ENCODE measurements around the gene FARP1. TPM values are rescaled to one million over a fixed set of nuclear protein-coding genes. Genes with fewer than 3 reads are reported as not detected.

Gene FARP1
- polyA plus RNA-seq, 1 of the 3 experiments (the other 2 are of a cell fraction): 12.0 TPM

DNA sequence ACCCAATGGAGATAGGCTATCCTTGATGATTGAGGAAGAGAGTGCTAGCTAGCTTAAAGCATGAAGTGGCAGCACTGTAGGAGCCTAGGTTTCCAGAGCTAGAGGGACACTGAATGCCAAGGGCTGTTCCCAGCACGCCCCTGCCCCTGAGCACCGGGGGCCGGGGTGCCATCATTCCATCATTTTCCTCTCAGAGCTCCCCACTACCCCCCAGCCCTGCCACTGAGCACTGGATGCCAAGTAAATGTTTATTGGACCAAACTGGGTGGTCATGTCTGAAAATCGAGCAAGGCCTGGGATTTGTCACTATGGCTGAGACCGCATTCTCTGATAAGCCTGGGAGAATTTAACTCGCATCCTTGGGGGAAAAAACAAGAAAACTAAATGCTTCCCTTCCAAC, 291.2 kb downstream of the FARP1 start:
- Histone ChIP-seq H3K4me1 (ENCODE audit: control insufficient read depth in 1 of 2, insufficient read depth in 2 of 2, low read depth in 1 of 2, low read length in 1 of 2) (no peaks in the 10 kb centered on the region; a peak in 1 of 4 replicates), H3K4me2 (no peak overlapping the region), H3K4me3 (ENCODE audit: low read depth in 2 of 2, low read length in 1 of 2) (no peak overlapping the region), H3K9me2 (no peaks in the 10 kb centered on the region), H3K79me2 (ENCODE audit: insufficient read depth) (no peaks in the 10 kb centered on the region), H3K27ac (ENCODE audit: low read depth in 2 of 2, low read length in 1 of 2) (no peak overlapping the region), H3F3A (replicated peaks; ENCODE audit: insufficient read depth) (no peaks in the 10 kb centered on the region), H4K20me1 (ENCODE audit: insufficient read depth) (no peaks in the 10 kb centered on the region), H2AFZ (ENCODE audit: low read depth) (no peak overlapping the region), H3K9me3 (no peaks in the 10 kb centered on the region), H3K9ac (no peak overlapping the region), H3K36me3 (replicated peaks in 1 of 2; ENCODE audit: control insufficient read depth in 1 of 2, insufficient read depth in 2 of 2, low read length in 1 of 2) (peaks cover 0 to 13% of the 10 kb centered on the region in 2 experiments), H3K27me3 (ENCODE audit: insufficient read depth) (no peaks in the 10 kb centered on the region)
- no peak for DNase-seq
- no peak for TF ChIP-seq JUND (IDR thresholded peaks at IDR 0.05)
- no peak for TF ChIP-seq FOSL2 (IDR thresholded peaks at IDR 0.05; ENCODE audit: borderline replicate concordance, low read depth)
- TF ChIP-seq YY1 (IDR thresholded peaks at IDR 0.05; ENCODE audit: low read depth): no peak
- no peak for TF ChIP-seq EZH2phosphoT487 (IDR thresholded peaks at IDR 0.05; ENCODE audit: borderline replicate concordance, low read depth)
- TF ChIP-seq TAF1 (IDR thresholded peaks at IDR 0.05; ENCODE audit: borderline replicate concordance, low read depth, low read length): no peak
- TF ChIP-seq GABPA (IDR thresholded peaks at IDR 0.05; ENCODE audit: low read depth): no peak
- no peak for TF ChIP-seq NRF1 (IDR thresholded peaks at IDR 0.05; ENCODE audit: low read depth, low read length)
- TF ChIP-seq, protein P1, sequence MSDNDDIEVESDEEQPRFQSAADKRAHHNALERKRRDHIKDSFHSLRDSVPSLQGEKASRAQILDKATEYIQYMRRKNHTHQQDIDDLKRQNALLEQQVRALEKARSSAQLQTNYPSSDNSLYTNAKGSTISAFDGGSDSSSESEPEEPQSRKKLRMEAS (IDR thresholded peaks at IDR 0.05; ENCODE audit: low read depth): no peak
- TF ChIP-seq, protein P2, sequence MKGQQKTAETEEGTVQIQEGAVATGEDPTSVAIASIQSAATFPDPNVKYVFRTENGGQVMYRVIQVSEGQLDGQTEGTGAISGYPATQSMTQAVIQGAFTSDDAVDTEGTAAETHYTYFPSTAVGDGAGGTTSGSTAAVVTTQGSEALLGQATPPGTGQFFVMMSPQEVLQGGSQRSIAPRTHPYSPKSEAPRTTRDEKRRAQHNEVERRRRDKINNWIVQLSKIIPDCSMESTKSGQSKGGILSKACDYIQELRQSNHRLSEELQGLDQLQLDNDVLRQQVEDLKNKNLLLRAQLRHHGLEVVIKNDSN (IDR thresholded peaks at IDR 0.05; ENCODE audit: borderline replicate concordance, low read depth): no peak
- ChIA-PET CTCF (interaction anchor here (1.0 to 7.2 kb wide), 2 partner anchors 12 to 239 kb away, joined by 3 to 47 read pairs; no protein-coding TSS in a partner anchor), POLR2A (no interaction called here)
- 97% methylated on average over 5 of the region's 6 CpGs for WGBS (ENCODE audit: low lambda C conversion rate)

- no peaks in the 10 kb centered on the region for H3K79me2 ChIP-seq (ENCODE audit: insufficient read depth)
- peaks cover 0 to 19% of the 10 kb centered on the region in 2 experiments for H3K36me3 ChIP-seq (replicated peaks in 1 of 2; ENCODE audit: control insufficient read depth in 1 of 2, insufficient read depth in 2 of 2, low read length in 1 of 2)
- no peaks in the 10 kb centered on the region for H3K9me3 ChIP-seq
- no peaks in the 10 kb centered on the region for H3F3A ChIP-seq (replicated peaks; ENCODE audit: insufficient read depth)
- no peak overlapping the region for H3K9ac ChIP-seq
- no peaks in the 10 kb centered on the region; a peak in 1 of 4 replicates for H3K4me1 ChIP-seq (ENCODE audit: control insufficient read depth in 1 of 2, insufficient read depth in 2 of 2, low read depth in 1 of 2, low read length in 1 of 2)
- no peaks in the 10 kb centered on the region for H3K9me2 ChIP-seq
- no peak overlapping the region for H3K27ac ChIP-seq (ENCODE audit: low read depth in 2 of 2, low read length in 1 of 2)
- TF ChIP-seq FOXJ3 (CRISPR knock-in tag; IDR thresholded peaks at IDR 0.05) (no peak), NRF1 (IDR thresholded peaks at IDR 0.05; ENCODE audit: low read depth, low read length) (no peak), REST (IDR thresholded peaks at IDR 0.05; ENCODE audit: low read depth, low read length) (no peak), PBX3 (IDR thresholded peaks at IDR 0.05) (no peak), IRF3 (IDR thresholded peaks at IDR 0.05; ENCODE audit: low read depth, low read length) (no peak)
- no peak for DNase-seq
- H3K4me3 ChIP-seq (ENCODE audit: low read depth in 2 of 2, low read length in 1 of 2): no peak overlapping the region
- no peaks in the 10 kb centered on the region for H3K27me3 ChIP-seq (ENCODE audit: insufficient read depth)
- no peak overlapping the region for H3K4me2 ChIP-seq
- ChIA-PET CTCF (interaction anchor here (1.3 to 7.2 kb wide), 3 partner anchors 11 to 230 kb away, joined by 3 to 47 read pairs (median 5); no protein-coding TSS in a partner anchor), POLR2A (no interaction called here)
- WGBS (ENCODE audit: low lambda C conversion rate): 92% methylated on average over 10 of the region's 11 CpGs
- H2AFZ ChIP-seq (ENCODE audit: low read depth): no peak overlapping the region
- H4K20me1 ChIP-seq (ENCODE audit: insufficient read depth): no peaks in the 10 kb centered on the region
Measured at GRCh38 chr13:98435376-98435775, 292.5 kb downstream of the FARP1 start.
